ENCODE measurements around the gene IL26.

IL26 gene

DNA sequence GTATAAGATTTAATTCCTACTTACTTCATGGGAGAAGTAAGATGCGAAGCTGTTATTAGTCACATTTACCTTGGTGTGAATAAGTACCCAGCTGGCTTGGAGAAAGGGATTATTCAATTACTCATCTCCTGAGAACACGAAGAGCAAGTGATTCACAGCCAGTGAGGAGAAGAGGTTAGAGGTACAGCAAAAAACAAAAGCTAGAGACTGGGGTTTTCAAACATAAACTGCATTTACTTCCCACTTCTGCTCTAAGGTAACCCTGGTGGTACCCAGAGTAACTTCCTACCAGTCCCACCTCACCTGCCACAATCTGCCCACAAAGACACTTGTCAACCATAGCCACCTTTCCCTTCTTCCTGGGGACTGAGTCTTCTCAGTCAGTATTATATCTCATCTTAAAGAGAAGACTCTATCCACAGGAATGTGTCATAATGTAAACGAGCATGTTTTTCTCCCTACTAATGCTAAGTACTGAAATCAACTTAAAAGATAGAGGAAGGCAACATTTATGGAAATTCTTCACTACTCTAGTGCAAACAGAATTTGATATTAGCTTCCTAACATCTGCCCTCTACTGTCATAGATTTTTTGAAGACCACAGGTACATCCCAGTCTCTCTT lies 33.8 kb upstream of the IL26 start:
- DNase-seq (ENCODE audit: low spot score), result no peak
- TF ChIP-seq, protein P1, sequence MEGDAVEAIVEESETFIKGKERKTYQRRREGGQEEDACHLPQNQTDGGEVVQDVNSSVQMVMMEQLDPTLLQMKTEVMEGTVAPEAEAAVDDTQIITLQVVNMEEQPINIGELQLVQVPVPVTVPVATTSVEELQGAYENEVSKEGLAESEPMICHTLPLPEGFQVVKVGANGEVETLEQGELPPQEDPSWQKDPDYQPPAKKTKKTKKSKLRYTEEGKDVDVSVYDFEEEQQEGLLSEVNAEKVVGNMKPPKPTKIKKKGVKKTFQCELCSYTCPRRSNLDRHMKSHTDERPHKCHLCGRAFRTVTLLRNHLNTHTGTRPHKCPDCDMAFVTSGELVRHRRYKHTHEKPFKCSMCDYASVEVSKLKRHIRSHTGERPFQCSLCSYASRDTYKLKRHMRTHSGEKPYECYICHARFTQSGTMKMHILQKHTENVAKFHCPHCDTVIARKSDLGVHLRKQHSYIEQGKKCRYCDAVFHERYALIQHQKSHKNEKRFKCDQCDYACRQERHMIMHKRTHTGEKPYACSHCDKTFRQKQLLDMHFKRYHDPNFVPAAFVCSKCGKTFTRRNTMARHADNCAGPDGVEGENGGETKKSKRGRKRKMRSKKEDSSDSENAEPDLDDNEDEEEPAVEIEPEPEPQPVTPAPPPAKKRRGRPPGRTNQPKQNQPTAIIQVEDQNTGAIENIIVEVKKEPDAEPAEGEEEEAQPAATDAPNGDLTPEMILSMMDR (IDR thresholded peaks at IDR 0.05; ENCODE audit: borderline replicate concordance, control extremely low read depth, extremely low read depth, insufficient read depth, missing control alignments), result no peak
- in situ Hi-C loops (cut with MboI; ENCODE audit: low sequenced_read_pairs, unreplicated experiment), result no loop called here

DNA sequence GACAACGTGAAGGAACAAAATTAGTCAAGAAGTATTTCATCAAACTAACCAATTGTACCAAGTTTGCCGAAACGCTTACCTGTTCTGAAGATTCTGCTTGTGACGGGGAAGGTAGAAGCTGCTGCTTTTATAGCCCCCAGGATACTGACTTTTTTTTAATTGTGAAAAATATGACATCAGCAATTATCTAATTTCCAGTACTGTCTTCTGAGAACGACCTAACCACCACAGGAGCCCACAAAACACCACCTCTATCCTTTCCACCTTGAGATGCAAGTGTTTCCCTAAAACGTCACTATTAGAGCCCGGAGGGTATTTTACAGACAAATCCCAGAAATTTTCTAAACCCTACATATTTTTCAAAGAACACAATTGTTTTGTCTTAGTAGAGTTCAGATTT lies 27.9 kb upstream of the IL26 start, which contains the start of gene IL22:
Gene IL22, minus strand, starts transcription at position 101 of the 400 bp plus-strand sequence. CDS start 156 bp downstream, outside the sequence.
- in situ Hi-C loops (cut with MboI; ENCODE audit: low sequenced_read_pairs, unreplicated experiment), result no loop called here
- DNase-seq (ENCODE audit: low spot score), result no peak
- TF ChIP-seq, protein P1 (IDR thresholded peaks at IDR 0.05; ENCODE audit: borderline replicate concordance, control extremely low read depth, extremely low read depth, insufficient read depth, missing control alignments), result no peak

- DNase-seq (ENCODE audit: low spot score), result no peak
- in situ Hi-C loops (cut with MboI; ENCODE audit: low sequenced_read_pairs, unreplicated experiment), result no loop called here
- TF ChIP-seq, protein P1 (IDR thresholded peaks at IDR 0.05; ENCODE audit: borderline replicate concordance, control extremely low read depth, extremely low read depth, insufficient read depth, missing control alignments), result no peak
Measured at GRCh38 chr12:68252077-68252476, 26.5 kb upstream of the IL26 start.

DNA sequence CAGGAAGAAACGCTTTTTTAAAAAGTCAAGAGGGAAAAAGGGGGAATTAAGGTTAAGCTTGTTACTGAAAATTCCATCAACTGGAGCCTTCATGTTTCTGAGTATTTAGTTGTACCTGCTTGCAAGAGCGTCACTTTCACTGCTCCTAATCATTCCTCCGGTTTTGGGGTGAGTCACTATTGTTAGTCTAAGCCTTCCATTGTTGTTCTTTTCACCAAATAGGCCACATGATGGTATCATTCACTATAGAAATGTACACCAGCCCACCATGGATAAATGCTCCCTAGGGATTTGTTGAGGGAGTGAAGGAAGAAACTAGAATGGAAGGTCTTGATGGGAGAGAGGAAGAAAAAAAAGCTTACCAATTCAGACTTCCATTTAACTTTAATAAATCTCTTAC lies 24.8 kb upstream of the IL26 start:
- DNase-seq (ENCODE audit: low spot score), result no peak
- TF ChIP-seq, protein P1 (IDR thresholded peaks at IDR 0.05; ENCODE audit: borderline replicate concordance, control extremely low read depth, extremely low read depth, insufficient read depth, missing control alignments), result no peak
- in situ Hi-C loops (cut with MboI; ENCODE audit: low sequenced_read_pairs, unreplicated experiment), result no loop called here

DNA sequence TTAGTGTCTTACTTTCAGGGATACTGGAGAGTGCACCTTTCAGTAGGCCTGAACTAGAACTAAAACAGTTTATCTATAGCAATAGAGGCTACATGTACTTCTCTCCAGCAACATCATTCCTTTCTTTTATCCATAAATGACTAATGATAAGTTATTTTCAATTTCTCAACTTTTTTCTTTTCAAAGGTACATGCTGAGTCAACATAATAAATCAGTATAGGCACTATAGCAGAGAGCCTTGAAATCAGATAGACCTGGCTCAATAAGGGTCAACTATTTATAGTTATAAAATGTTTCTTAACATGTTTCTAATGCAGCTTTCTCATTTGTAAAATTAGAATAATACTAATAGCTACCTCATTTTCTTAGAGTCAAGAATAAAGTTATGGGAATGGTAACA lies 22.2 kb upstream of the IL26 start:
- TF ChIP-seq, protein P1 (IDR thresholded peaks at IDR 0.05; ENCODE audit: borderline replicate concordance, control extremely low read depth, extremely low read depth, insufficient read depth, missing control alignments), result no peak
- in situ Hi-C loops (cut with MboI; ENCODE audit: low sequenced_read_pairs, unreplicated experiment), result no loop called here
- no peak for DNase-seq (ENCODE audit: low spot score)

DNA sequence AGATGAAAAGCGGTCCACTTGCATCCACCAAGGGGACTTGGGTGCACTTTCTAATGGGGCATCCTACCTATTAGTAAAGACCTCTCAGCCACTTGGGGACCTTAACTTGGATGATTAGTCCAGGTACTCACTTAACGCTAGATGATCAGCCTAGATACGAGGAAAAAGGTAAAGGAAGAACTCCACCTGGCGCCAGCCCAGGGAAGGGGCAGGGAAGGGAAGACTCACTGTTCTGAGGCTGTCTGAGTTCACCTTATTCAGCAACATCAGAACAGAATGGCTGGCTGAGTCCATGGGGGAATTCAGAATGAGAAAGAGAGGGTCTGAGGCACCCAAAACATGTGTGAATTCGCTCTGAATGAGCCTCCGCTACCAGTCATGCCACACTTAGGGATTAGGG lies 20.7 kb upstream of the IL26 start:
- DNase-seq (ENCODE audit: low spot score), result no peak
- in situ Hi-C loops (cut with MboI; ENCODE audit: low sequenced_read_pairs, unreplicated experiment), result no loop called here
- TF ChIP-seq, protein P1 (IDR thresholded peaks at IDR 0.05; ENCODE audit: borderline replicate concordance, control extremely low read depth, extremely low read depth, insufficient read depth, missing control alignments), result no peak

Measured in GM13976 (cell line).